Measurements from ENCODE around the gene SNAPIN.

DNA sequence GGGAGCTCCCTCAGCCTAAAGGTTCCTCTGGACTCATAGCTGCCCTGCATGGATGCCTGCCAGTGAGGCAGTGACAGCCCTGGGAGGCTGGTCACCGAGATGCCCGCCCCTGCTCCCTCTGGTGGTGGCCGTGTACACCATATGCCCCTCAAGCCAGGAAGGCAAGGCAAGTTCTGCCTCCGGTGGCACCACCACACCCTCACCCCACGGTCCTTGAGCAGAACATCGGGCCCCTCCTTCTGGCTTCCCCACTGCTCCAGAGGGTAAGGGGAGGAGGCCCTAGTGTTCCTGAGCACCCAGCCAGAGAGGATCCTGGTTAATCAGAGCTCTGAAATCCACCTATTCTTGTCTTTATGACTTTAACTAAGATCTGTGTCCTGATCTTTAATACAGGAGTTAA lies 40.8 kb upstream of the SNAPIN start:
- TF ChIP-seq POLR2A (IDR thresholded peaks at IDR 0.05) (no peak), CTCF (IDR thresholded peaks at IDR 0.05) (peak in 2 of 4 experiments; percentile 31 to 39), POLR2AphosphoS5 (IDR thresholded peaks at IDR 0.05) (peak in 1 of 4 donors; percentile 25), EP300 (IDR thresholded peaks at IDR 0.05) (no peak)

All from sigmoid colon (tissue), 4 donors.